ENCODE results near the gene CELSR1.

Gene CELSR1

GRCh38 chr22:46465345-46465720 is 72.1 kb downstream of the CELSR1 start:
- H3K9me3 ChIP-seq (ENCODE audit: control insufficient read depth in 1 of 2, low read length in 2 of 2), result no peaks in the 10 kb centered on the region
- no peak overlapping the region for H3K4me3 ChIP-seq (ENCODE audit: low read depth in 1 of 2, low read length in 2 of 2)
- H3K27ac ChIP-seq (ENCODE audit: low read length), result no peak overlapping the region
- no peaks in the 10 kb centered on the region for H3K27me3 ChIP-seq (ENCODE audit: low read depth, low read length)
- no peaks in the 10 kb centered on the region for H3K4me1 ChIP-seq (ENCODE audit: control insufficient read depth in 1 of 2, insufficient read depth in 2 of 2, low read length in 2 of 2)
- H3K36me3 ChIP-seq (ENCODE audit: control insufficient read depth in 1 of 2, insufficient read depth in 2 of 2, low read length in 2 of 2), result no peaks in the 10 kb centered on the region

GRCh38 chr22:46464701-46465344 is 72.6 kb downstream of the CELSR1 start:
- no peaks in the 10 kb centered on the region for H3K9me3 ChIP-seq (ENCODE audit: control insufficient read depth in 1 of 2, low read length in 2 of 2)
- H3K27me3 ChIP-seq (ENCODE audit: low read depth, low read length), result no peaks in the 10 kb centered on the region
- no peaks in the 10 kb centered on the region for H3K36me3 ChIP-seq (ENCODE audit: control insufficient read depth in 1 of 2, insufficient read depth in 2 of 2, low read length in 2 of 2)
- no peak overlapping the region for H3K4me3 ChIP-seq (ENCODE audit: low read depth in 1 of 2, low read length in 2 of 2)
- H3K4me1 ChIP-seq (ENCODE audit: control insufficient read depth in 1 of 2, insufficient read depth in 2 of 2, low read length in 2 of 2), result no peaks in the 10 kb centered on the region
- no peak overlapping the region for H3K27ac ChIP-seq (ENCODE audit: low read length)

- Histone ChIP-seq H3K4me3 (ENCODE audit: low read depth in 1 of 2, low read length in 2 of 2) (no peak overlapping the region), H3K36me3 (ENCODE audit: control insufficient read depth in 1 of 2, insufficient read depth in 2 of 2, low read length in 2 of 2) (no peaks in the 10 kb centered on the region), H3K9me3 (ENCODE audit: control insufficient read depth in 1 of 2, low read length in 2 of 2) (no peaks in the 10 kb centered on the region), H3K4me1 (ENCODE audit: control insufficient read depth in 1 of 2, insufficient read depth in 2 of 2, low read length in 2 of 2) (no peaks in the 10 kb centered on the region), H3K27me3 (ENCODE audit: low read depth, low read length) (no peaks in the 10 kb centered on the region), H3K27ac (ENCODE audit: low read length) (no peak overlapping the region)
Observed at GRCh38 chr22:46464296-46464695, 73.1 kb downstream of the CELSR1 start.

DNA sequence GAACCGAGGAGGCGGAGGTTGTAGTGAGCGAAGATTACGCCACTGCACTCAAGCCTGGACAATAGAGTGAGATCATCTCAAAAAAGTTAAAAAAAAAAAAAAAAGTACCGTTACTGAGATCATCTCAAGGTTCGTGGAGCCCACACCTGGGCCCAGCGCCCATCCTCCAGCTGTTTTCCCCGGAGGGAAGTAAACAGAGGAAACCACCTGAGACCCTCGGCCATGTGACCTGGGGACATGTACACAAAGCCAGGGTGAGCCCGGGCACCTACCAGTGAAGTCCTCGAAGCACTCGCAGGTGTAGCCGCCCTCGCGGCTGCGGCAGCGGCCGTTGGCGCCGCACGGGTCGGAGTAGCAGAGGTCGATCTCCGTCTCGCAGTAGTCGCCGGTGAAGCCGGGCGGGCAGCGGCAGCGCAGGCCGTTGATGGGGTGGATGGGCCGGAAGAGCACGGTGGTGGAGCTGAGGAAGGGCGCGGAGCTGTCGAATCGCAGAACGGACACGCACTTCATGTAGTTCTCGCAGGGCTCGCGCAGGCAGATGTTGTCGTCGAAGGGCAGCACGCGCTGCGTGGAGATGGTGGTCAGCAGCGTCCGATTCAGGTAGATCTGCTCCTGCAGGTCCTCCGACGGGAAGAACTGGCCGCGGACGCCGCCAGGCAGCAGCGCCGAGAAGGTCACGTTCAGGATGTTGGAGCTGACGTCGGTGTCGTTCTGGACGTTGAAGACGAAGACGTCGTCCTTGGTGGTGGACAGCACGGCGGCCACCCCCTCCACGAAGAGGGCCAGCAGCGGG is 73.8 kb downstream of the CELSR1 start:
- no peak overlapping the region for H3K4me3 ChIP-seq (ENCODE audit: low read depth in 1 of 2, low read length in 2 of 2)
- H3K4me1 ChIP-seq (ENCODE audit: control insufficient read depth in 1 of 2, insufficient read depth in 2 of 2, low read length in 2 of 2), result no peaks in the 10 kb centered on the region
- H3K27ac ChIP-seq (ENCODE audit: low read length), result no peak overlapping the region
- no peaks in the 10 kb centered on the region for H3K36me3 ChIP-seq (ENCODE audit: control insufficient read depth in 1 of 2, insufficient read depth in 2 of 2, low read length in 2 of 2)
- no peaks in the 10 kb centered on the region for H3K27me3 ChIP-seq (ENCODE audit: low read depth, low read length)
- H3K9me3 ChIP-seq (ENCODE audit: control insufficient read depth in 1 of 2, low read length in 2 of 2), result no peaks in the 10 kb centered on the region

DNA sequence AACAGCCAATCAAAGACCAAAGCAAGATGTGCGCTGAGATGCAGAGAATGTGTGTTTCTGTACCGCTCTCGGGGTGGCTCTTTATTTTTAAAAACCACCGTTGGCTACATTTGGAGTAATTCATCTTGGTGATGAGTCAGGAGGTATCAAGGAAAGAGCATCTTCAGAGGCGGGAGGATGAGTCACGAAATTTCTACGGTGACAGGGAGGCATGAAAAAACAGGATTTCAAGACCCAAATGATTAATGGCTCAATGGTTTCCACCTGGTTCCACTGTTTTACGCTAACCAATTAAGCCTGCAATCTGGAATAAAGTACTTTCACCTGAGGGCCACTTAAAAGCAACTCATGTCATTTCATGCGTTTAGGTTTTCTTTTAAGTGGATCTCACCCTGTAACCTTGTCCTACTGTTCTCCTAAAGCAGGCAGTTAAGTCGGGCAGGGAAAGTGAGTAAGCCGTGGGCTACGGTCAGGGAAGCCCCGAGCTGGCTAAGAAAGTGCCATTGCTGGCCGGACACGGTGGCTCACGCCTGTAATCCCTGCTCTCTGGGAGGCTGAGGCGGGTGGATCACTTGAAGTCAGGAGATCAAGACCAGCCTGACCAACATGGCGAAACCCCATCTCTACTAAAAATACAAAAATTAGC is 74.6 kb downstream of the CELSR1 start:
- no peak overlapping the region for H3K4me3 ChIP-seq (ENCODE audit: low read depth in 1 of 2, low read length in 2 of 2)
- no peaks in the 10 kb centered on the region for H3K4me1 ChIP-seq (ENCODE audit: control insufficient read depth in 1 of 2, insufficient read depth in 2 of 2, low read length in 2 of 2)
- H3K9me3 ChIP-seq (ENCODE audit: control insufficient read depth in 1 of 2, low read length in 2 of 2), result no peaks in the 10 kb centered on the region
- no peak overlapping the region for H3K27ac ChIP-seq (ENCODE audit: low read length)
- H3K36me3 ChIP-seq (ENCODE audit: control insufficient read depth in 1 of 2, insufficient read depth in 2 of 2, low read length in 2 of 2), result no peaks in the 10 kb centered on the region
- H3K27me3 ChIP-seq (ENCODE audit: low read depth, low read length), result no peaks in the 10 kb centered on the region

- no peak overlapping the region for H3K27ac ChIP-seq (ENCODE audit: low read length)
- no peaks in the 10 kb centered on the region for H3K9me3 ChIP-seq (ENCODE audit: control insufficient read depth in 1 of 2, low read length in 2 of 2)
- H3K4me3 ChIP-seq (ENCODE audit: low read depth in 1 of 2, low read length in 2 of 2), result no peak overlapping the region
- no peaks in the 10 kb centered on the region for H3K36me3 ChIP-seq (ENCODE audit: control insufficient read depth in 1 of 2, insufficient read depth in 2 of 2, low read length in 2 of 2)
- no peaks in the 10 kb centered on the region for H3K27me3 ChIP-seq (ENCODE audit: low read depth, low read length)
- H3K4me1 ChIP-seq (ENCODE audit: control insufficient read depth in 1 of 2, insufficient read depth in 2 of 2, low read length in 2 of 2), result no peaks in the 10 kb centered on the region
Observed at GRCh38 chr22:46461566-46462180, 75.7 kb downstream of the CELSR1 start.

GRCh38 chr22:46460857-46461256 is 76.6 kb downstream of the CELSR1 start:
- Histone ChIP-seq H3K27me3 (ENCODE audit: low read depth, low read length) (no peaks in the 10 kb centered on the region), H3K9me3 (ENCODE audit: control insufficient read depth in 1 of 2, low read length in 2 of 2) (no peaks in the 10 kb centered on the region), H3K27ac (ENCODE audit: low read length) (no peak overlapping the region), H3K4me1 (ENCODE audit: control insufficient read depth in 1 of 2, insufficient read depth in 2 of 2, low read length in 2 of 2) (no peaks in the 10 kb centered on the region), H3K36me3 (ENCODE audit: control insufficient read depth in 1 of 2, insufficient read depth in 2 of 2, low read length in 2 of 2) (no peaks in the 10 kb centered on the region), H3K4me3 (ENCODE audit: low read depth in 1 of 2, low read length in 2 of 2) (no peak overlapping the region)

DNA sequence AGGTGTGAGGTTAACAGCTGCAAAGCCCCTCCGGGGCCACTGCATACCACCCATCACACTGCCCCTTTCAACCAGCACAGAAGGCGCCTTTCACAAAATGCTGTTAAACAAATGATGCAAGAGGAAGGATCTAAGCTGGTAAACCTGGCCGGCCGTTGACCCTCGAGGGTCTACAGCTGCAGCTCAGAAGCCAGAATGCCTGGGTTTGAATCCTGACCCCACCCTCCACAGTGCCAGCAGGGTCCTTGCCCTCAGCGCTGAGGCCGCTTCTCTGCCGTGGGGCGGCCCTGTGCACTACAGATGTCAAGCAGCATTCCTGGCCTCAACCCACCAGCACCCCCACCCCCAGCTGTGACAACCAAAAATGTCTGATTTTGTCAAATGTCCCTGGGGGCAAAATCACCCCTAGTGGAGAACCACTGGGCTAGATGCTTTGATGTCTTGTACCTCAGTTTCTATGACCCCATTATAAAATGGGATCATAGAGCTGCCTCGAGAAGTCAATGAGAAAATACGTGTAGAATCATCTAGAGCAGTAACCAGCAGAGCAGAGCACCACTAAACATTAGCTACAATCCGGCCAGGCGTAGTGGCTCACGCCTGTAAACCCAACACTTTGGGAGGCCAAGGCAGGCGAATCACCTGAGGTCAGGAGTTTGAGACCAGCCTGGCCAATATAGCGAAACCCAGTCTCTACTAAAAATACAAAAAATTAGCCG is 77.9 kb downstream of the CELSR1 start:
- H3K27me3 ChIP-seq (ENCODE audit: low read depth, low read length), result no peaks in the 10 kb centered on the region
- H3K4me1 ChIP-seq (ENCODE audit: control insufficient read depth in 1 of 2, insufficient read depth in 2 of 2, low read length in 2 of 2), result no peaks in the 10 kb centered on the region
- no peak overlapping the region for H3K4me3 ChIP-seq (ENCODE audit: low read depth in 1 of 2, low read length in 2 of 2)

GRCh38 chr22:46458525-46458924 is 78.9 kb downstream of the CELSR1 start:
- no peak overlapping the region for H3K4me3 ChIP-seq (ENCODE audit: low read depth in 1 of 2, low read length in 2 of 2)
- H3K4me1 ChIP-seq (ENCODE audit: control insufficient read depth in 1 of 2, insufficient read depth in 2 of 2, low read length in 2 of 2), result no peaks in the 10 kb centered on the region
- H3K27me3 ChIP-seq (ENCODE audit: low read depth, low read length), result no peaks in the 10 kb centered on the region
- no peaks in the 10 kb centered on the region for H3K9me3 ChIP-seq (ENCODE audit: control insufficient read depth in 1 of 2, low read length in 2 of 2)
- no peaks in the 10 kb centered on the region for H3K36me3 ChIP-seq (ENCODE audit: control insufficient read depth in 1 of 2, insufficient read depth in 2 of 2, low read length in 2 of 2)
- no peak overlapping the region for H3K27ac ChIP-seq (ENCODE audit: low read length)

More for the DNA sequence above, 77.9 kb downstream of the CELSR1 start:
- no peak overlapping the region for H3K27ac ChIP-seq (ENCODE audit: low read length)
- no peaks in the 10 kb centered on the region for H3K36me3 ChIP-seq (ENCODE audit: control insufficient read depth in 1 of 2, insufficient read depth in 2 of 2, low read length in 2 of 2)
- no peaks in the 10 kb centered on the region for H3K9me3 ChIP-seq (ENCODE audit: control insufficient read depth in 1 of 2, low read length in 2 of 2)

- H3K9me3 ChIP-seq (ENCODE audit: control insufficient read depth in 1 of 2, low read length in 2 of 2), result no peaks in the 10 kb centered on the region
- no peaks in the 10 kb centered on the region for H3K36me3 ChIP-seq (ENCODE audit: control insufficient read depth in 1 of 2, insufficient read depth in 2 of 2, low read length in 2 of 2)
- no peak overlapping the region for H3K4me3 ChIP-seq (ENCODE audit: low read depth in 1 of 2, low read length in 2 of 2)
- H3K27ac ChIP-seq (ENCODE audit: low read length), result no peak overlapping the region
- H3K27me3 ChIP-seq (ENCODE audit: low read depth, low read length), result no peaks in the 10 kb centered on the region
- no peaks in the 10 kb centered on the region for H3K4me1 ChIP-seq (ENCODE audit: control insufficient read depth in 1 of 2, insufficient read depth in 2 of 2, low read length in 2 of 2)
Observed at GRCh38 chr22:46457502-46458488, 79.6 kb downstream of the CELSR1 start.

All from muscle layer of duodenum (tissue), 2 donors.